GM21786 (cell line): ENCODE data around the gene CNN3.
A peak's percentile ranks its signal among the peaks of the same experiment; 100 is the strongest.

Source experiments
- ATAC-seq: cut with Tn5 transposase; IDR thresholded peaks from one replicate; pipeline ENCODE4 v1.9.1; 2021; ENCODE audit not compliant: unreplicated experiment

CNN3 gene

GRCh38 chr1:94888201-94888600 lies 38.7 kb downstream of the CNN3 start:
- no peak for ATAC-seq

GRCh38 chr1:94887603-94888171 lies 39.2 kb downstream of the CNN3 start:
- no peak for ATAC-seq

GRCh38 chr1:94887106-94887505 lies 39.8 kb downstream of the CNN3 start:
- ATAC-seq = no peak

GRCh38 chr1:94886361-94886760 lies 40.5 kb downstream of the CNN3 start:
- ATAC-seq = no peak

- no peak for ATAC-seq
These were observed 42.4 kb downstream of the CNN3 start for GRCh38 chr1:94884507-94884906.

GRCh38 chr1:94884106-94884505 lies 42.8 kb downstream of the CNN3 start:
- no peak for ATAC-seq

GRCh38 chr1:94883691-94884090 lies 43.2 kb downstream of the CNN3 start:
- no peak for ATAC-seq

GRCh38 chr1:94878329-94878728 lies 48.6 kb downstream of the CNN3 start:
- no peak for ATAC-seq

GRCh38 chr1:94876362-94876761 lies 50.5 kb downstream of the CNN3 start:
- no peak for ATAC-seq

- no peak for ATAC-seq
These were observed 51.1 kb downstream of the CNN3 start for GRCh38 chr1:94875794-94876193.

- no peak for ATAC-seq
These were observed 52.5 kb downstream of the CNN3 start for GRCh38 chr1:94874423-94874822.

- ATAC-seq = peak; percentile 46
These were observed 53.2 kb downstream of the CNN3 start for GRCh38 chr1:94873520-94874351.

GRCh38 chr1:94872771-94873495 lies 54.0 kb downstream of the CNN3 start:
- no peak for ATAC-seq

GRCh38 chr1:94871031-94871430 lies 55.9 kb downstream of the CNN3 start:
- no peak for ATAC-seq

GRCh38 chr1:94866164-94866807 lies 60.6 kb downstream of the CNN3 start:
- no peak for ATAC-seq

- ATAC-seq = no peak
These were observed 61.5 kb downstream of the CNN3 start for GRCh38 chr1:94865360-94865759.

GRCh38 chr1:94864821-94865220 lies 62.1 kb downstream of the CNN3 start:
- ATAC-seq = no peak

- ATAC-seq = no peak
These were observed 63.0 kb downstream of the CNN3 start for GRCh38 chr1:94863919-94864318.

GRCh38 chr1:94863297-94863911 lies 63.5 kb downstream of the CNN3 start:
- ATAC-seq = no peak

- no peak for ATAC-seq
These were observed 64.2 kb downstream of the CNN3 start for GRCh38 chr1:94862718-94863117.

- no peak for ATAC-seq
These were observed 67.7 kb downstream of the CNN3 start for GRCh38 chr1:94859174-94859573.
